CD4-positive, alpha-beta T cell treated with Interleukin-1 beta for 1 hour (primary cell): ENCODE results near the gene MIAT.
"Not testable (repeated sequence)": the region's sequence is repeated elsewhere in the genome, so short reads cannot be mapped to it uniquely, and the experiment has no call there.

Source experiments
- DNase-seq, 2 donors: peaks; one replicate each; pipeline ENCODE4 v3.0.0-alpha.2; 2020 to 2022

Gene MIAT

GRCh38 chr22:26656891-26657851, at the start of gene MIAT:
TSS of gene MIAT (plus strand) at chr22:26657588.
- peak; percentile 56 to 70 for DNase-seq

GRCh38 chr22:26608129-26608528, 49.3 kb upstream of the MIAT start:
- no peak for DNase-seq

GRCh38 chr22:26609287-26609686, 48.1 kb upstream of the MIAT start:
- DNase-seq: no peak

- peak; percentile 35 to 44 for DNase-seq
Observed at GRCh38 chr22:26610072-26610958, 47.1 kb upstream of the MIAT start.

- no peak for DNase-seq
Observed at GRCh38 chr22:26610996-26611395, 46.4 kb upstream of the MIAT start.

- DNase-seq: no peak
Observed at GRCh38 chr22:26612652-26613051, 44.7 kb upstream of the MIAT start.

GRCh38 chr22:26613753-26614152, 43.6 kb upstream of the MIAT start:
- DNase-seq: not testable (repeated sequence)

GRCh38 chr22:26614322-26614721, 43.1 kb upstream of the MIAT start:
- DNase-seq: no peak

- peak in 1 of 2 donors; percentile 9 for DNase-seq
Observed at GRCh38 chr22:26615149-26615548, 42.2 kb upstream of the MIAT start.

GRCh38 chr22:26615830-26616435, 41.5 kb upstream of the MIAT start:
- no peak for DNase-seq

GRCh38 chr22:26616650-26617049, 40.7 kb upstream of the MIAT start:
- DNase-seq: no peak

- DNase-seq: peak in 1 of 2 donors; percentile 5
Observed at GRCh38 chr22:26617271-26618199, 39.9 kb upstream of the MIAT start, which contains the start of gene CRYBB1. TSS of gene CRYBB1 (minus strand) at chr22:26618027. CDS start at chr22:26616319, 1,708 bp downstream.

GRCh38 chr22:26618455-26618854, 38.9 kb upstream of the MIAT start:
- DNase-seq: no peak

GRCh38 chr22:26619510-26619909, 37.9 kb upstream of the MIAT start:
- DNase-seq: no peak

- no peak for DNase-seq
Observed at GRCh38 chr22:26620197-26620596, 37.2 kb upstream of the MIAT start.

GRCh38 chr22:26621663-26622062, 35.7 kb upstream of the MIAT start, which contains the start of gene CRYBA4:
TSS of gene CRYBA4 (plus strand) at chr22:26621963. CDS start at chr22:26622597, 634 bp downstream.
- DNase-seq: no peak

GRCh38 chr22:26623984-26624383, 33.4 kb upstream of the MIAT start:
- DNase-seq: no peak

GRCh38 chr22:26624803-26625202, 32.6 kb upstream of the MIAT start:
- no peak for DNase-seq

GRCh38 chr22:26629988-26630761, 27.2 kb upstream of the MIAT start:
- DNase-seq: no peak

GRCh38 chr22:26631282-26631681, 26.1 kb upstream of the MIAT start:
- no peak for DNase-seq
